GM18511 (cell line): ENCODE measurements around the gene KXD1.
"Not testable (repeated sequence)": the region's sequence is repeated elsewhere in the genome, so short reads cannot be mapped to it uniquely, and the experiment has no call there.

Experiments used
- ATAC-seq: cut with Tn5 transposase; IDR thresholded peaks from one replicate; pipeline ENCODE4 v1.9.1; 2021; ENCODE audit warnings: mild to moderate bottlenecking, moderate library complexity; ENCODE audit not compliant: unreplicated experiment

KXD1 gene, protein sequence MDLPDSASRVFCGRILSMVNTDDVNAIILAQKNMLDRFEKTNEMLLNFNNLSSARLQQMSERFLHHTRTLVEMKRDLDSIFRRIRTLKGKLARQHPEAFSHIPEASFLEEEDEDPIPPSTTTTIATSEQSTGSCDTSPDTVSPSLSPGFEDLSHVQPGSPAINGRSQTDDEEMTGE

GRCh38 chr19:18557411-18558201, at the start of gene KXD1:
KXD1 (plus strand) TSS chr19:18557870; CDS start chr19:18562057, 4,187 bp downstream.
- ATAC-seq: peak; percentile 94

DNA sequence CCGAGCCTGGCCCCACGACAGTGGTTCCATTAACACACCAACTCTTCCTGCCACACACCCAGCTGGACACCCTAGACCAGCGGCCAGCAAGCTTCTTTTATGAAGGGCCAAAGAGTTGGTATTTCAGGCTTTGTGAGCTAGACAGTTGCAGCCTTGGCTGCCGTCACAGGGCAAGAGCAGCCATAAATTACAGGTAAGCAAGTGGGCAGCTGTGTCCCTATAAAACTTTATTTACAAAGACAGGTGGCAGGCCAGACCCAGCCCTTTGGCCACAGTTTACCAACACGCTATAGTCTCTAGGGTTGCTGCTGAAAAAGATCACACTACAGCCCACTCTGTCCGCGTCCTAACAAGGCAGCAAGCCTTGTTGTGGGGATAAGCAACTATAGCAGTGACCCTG, 49.1 kb upstream of the KXD1 start:
- no peak for ATAC-seq

DNA sequence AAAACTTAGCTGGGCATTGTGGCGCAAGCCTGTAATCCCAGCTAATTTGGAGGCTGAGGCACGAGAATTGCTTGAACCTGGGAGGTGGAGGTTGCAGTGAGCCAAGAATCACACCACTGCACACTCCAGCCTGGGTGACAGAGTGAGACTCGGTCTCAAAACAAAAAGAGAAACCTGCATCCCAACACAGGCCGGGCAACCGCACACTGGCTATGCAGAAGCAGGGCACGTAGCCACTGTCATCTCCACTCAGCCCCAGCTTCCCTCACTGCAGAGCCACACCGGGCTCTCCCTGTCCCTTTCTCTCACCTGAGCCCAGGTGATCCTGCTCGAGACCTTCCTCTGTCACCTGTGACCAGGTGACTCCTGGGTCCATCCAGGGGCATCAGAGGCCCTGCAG, 47.5 kb upstream of the KXD1 start:
- no peak for ATAC-seq

- ATAC-seq: no peak
These were observed 43.8 kb upstream of the KXD1 start for GRCh38 chr19:18513868-18514267.

- ATAC-seq: no peak
These were observed 42.6 kb upstream of the KXD1 start for GRCh38 chr19:18514800-18515682.

GRCh38 chr19:18515959-18516358, 41.7 kb upstream of the KXD1 start:
- no peak for ATAC-seq

GRCh38 chr19:18517606-18518005, 40.1 kb upstream of the KXD1 start:
- no peak for ATAC-seq

- ATAC-seq: no peak
These were observed 39.0 kb upstream of the KXD1 start for GRCh38 chr19:18518639-18519038.

- no peak for ATAC-seq
These were observed 37.5 kb upstream of the KXD1 start for GRCh38 chr19:18519962-18520847.

DNA sequence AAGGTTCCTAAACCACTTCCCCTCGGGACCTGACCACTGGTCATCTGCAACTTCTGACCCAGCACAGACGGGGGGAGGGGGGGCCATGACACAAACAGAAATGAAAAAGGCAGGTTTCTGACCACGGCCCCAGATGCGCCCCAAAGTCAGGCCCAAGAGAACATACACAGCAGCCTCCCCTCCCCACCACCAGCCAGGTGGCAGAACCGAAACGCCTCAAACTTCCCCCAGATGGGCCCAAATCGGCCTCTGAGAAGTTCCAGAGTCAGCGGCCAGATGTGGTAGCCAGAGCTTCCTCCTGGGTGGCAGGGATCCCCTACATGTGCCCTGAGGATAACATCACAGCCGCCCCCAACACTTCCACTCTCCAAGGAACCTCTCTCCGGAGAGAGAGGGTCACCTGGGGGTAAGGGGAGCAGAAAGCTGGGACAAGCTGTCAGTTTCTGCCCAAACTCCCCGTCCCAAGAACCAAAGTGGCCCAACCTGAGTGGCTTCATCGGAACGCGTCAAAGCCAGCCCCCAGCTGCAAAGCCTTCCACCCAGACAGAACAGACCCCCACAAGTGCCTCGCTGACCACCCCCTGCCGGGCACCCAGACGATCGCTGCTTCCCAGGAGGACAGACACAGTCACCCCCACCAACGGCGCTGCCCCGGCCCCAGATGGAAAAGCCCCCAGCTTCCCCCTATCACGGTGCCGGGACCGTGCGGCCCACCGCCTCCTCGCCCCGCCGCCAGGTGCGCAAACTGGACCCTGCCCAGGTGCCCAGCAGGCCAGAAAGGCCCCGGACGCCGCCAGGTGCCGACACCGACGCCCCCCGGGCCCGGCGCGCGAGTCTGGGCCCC, 36.6 kb upstream of the KXD1 start:
- no peak for ATAC-seq

- peak; percentile 7 for ATAC-seq
These were observed 36.0 kb upstream of the KXD1 start, which contains the start of gene ELL for GRCh38 chr19:18521692-18522123. ELL (minus strand) TSS chr19:18522070; CDS start chr19:18522055, 15 bp downstream.

- peak; percentile 87 for ATAC-seq
These were observed 35.4 kb upstream of the KXD1 start for GRCh38 chr19:18522124-18522861.

- not testable (repeated sequence) for ATAC-seq
These were observed 34.7 kb upstream of the KXD1 start for GRCh38 chr19:18522862-18523440.

- no peak for ATAC-seq
These were observed 33.8 kb upstream of the KXD1 start for GRCh38 chr19:18523841-18524240.

DNA sequence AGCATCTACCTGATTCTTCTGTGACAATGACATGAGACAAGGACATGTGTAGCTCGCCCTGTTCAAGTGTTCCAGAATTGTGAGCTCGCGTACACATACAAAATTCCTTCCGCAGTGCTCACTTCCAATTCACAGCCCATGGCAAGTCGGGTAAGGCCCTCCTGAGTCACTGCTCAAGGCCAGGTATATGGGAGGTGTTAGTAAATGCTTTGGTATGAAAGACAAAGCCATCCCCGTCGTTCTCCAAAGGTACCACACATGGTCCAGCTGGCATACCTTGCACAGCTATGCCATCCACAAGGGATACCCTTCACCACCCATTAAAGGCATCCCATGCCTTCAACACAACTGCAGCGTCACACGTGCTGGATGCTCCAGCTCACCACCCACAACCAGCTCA, 31.4 kb upstream of the KXD1 start:
- no peak for ATAC-seq

DNA sequence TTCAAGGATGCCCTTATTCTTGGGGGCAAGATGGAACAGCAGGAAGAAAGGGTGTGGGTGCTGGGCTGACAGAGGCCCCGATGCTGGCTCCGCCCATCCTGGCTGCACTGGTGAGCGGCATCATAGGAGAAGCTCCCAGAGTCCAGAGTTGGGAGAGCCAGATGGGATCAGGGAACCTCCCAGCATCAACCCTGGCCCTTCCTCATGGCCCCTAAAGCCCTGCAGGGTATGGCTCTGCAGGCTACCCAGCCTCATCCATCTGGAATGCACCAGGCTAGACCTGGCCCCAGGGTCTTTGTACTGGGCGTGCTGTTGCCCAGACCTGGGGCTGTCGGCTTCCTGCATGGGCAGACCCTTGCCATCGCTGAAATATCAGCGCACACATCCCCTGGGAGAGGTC, 27.9 kb upstream of the KXD1 start:
- ATAC-seq: no peak

DNA sequence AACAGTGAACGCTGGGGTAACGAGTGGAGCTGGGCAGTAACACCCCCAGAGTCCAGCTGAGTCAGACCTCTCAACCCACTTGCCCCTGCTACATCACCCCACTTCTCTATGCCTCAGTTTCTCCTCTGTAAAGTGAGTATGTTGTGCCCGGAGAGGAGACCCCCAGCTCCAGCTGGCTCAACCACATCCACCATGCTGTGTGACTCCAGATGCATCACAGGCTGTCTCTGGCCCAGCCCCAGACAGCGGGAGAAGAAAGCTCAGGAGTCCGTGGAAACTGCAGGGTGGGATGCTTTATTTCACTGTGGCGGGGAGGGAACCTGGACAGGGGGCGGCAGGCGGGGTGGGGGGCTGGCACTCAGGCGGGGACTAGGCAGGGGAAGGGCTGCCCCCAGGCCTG, 26.2 kb upstream of the KXD1 start:
- no peak for ATAC-seq

GRCh38 chr19:18532168-18532890, 25.3 kb upstream of the KXD1 start:
- ATAC-seq: no peak
